Rectal smooth muscle tissue (tissue), 1 donor: ENCODE data around the gene MAP3K4.
"Not testable (repeated sequence)": the region's sequence is repeated elsewhere in the genome, so short reads cannot be mapped to it uniquely, and the experiment has no call there.

ENCODE experiments used
- H3K27ac ChIP-seq: one replicate; pipeline ENCODE4 v1.7.0; 2013; ENCODE audit warnings: low read depth, low read length, inconsistent platforms
- H3K27me3 ChIP-seq: one replicate; pipeline ENCODE4 v1.7.0; 2013; ENCODE audit warnings: low read length; ENCODE audit not compliant: control insufficient read depth, insufficient read depth
- H3K36me3 ChIP-seq: one replicate; pipeline ENCODE4 v1.7.0; 2013; ENCODE audit warnings: low read length; ENCODE audit not compliant: control insufficient read depth, insufficient read depth
- H3K4me1 ChIP-seq: one replicate; pipeline ENCODE4 v1.7.0; 2013; ENCODE audit warnings: low read length; ENCODE audit not compliant: control insufficient read depth, insufficient read depth
- H3K4me3 ChIP-seq: one replicate; pipeline ENCODE4 v1.7.0; 2013; ENCODE audit warnings: low read length
- H3K9ac ChIP-seq: one replicate; pipeline ENCODE4 v1.7.0; 2013; ENCODE audit warnings: low read length

Gene MAP3K4

GRCh38 chr6:161109366-161109765, 117.8 kb downstream of the MAP3K4 start:
- H3K4me3 ChIP-seq = no peak overlapping the region
- no peak overlapping the region for H3K27ac ChIP-seq
- peaks cover 38% of the 10 kb centered on the region for H3K36me3 ChIP-seq
- H3K27me3 ChIP-seq = no peaks in the 10 kb centered on the region
- no peaks in the 10 kb centered on the region for H3K4me1 ChIP-seq
- no peak overlapping the region for H3K9ac ChIP-seq

- no peak overlapping the region for H3K9ac ChIP-seq
- H3K36me3 ChIP-seq = peaks cover 38% of the 10 kb centered on the region
- no peak overlapping the region for H3K27ac ChIP-seq
- no peak overlapping the region for H3K4me3 ChIP-seq
- H3K27me3 ChIP-seq = no peaks in the 10 kb centered on the region
- H3K4me1 ChIP-seq = no peaks in the 10 kb centered on the region
Observed at GRCh38 chr6:161110028-161110779, 118.6 kb downstream of the MAP3K4 start.

- peaks cover 44% of the 10 kb centered on the region for H3K36me3 ChIP-seq
- H3K27ac ChIP-seq = no peak overlapping the region
- no peak overlapping the region for H3K9ac ChIP-seq
- no peaks in the 10 kb centered on the region for H3K4me1 ChIP-seq
- H3K27me3 ChIP-seq = no peaks in the 10 kb centered on the region
- H3K4me3 ChIP-seq = no peak overlapping the region
Observed at GRCh38 chr6:161111261-161111660, 119.7 kb downstream of the MAP3K4 start.

- Histone ChIP-seq H3K36me3 (peaks cover 25% of the 10 kb centered on the region), H3K4me1 (no peaks in the 10 kb centered on the region), H3K27me3 (no peaks in the 10 kb centered on the region), H3K4me3 (no peak overlapping the region), H3K9ac (no peak overlapping the region), H3K27ac (no peak overlapping the region)
Observed at GRCh38 chr6:161115468-161115867, 123.9 kb downstream of the MAP3K4 start.

- Histone ChIP-seq H3K36me3 (peaks cover 21% of the 10 kb centered on the region), H3K9ac (no peak overlapping the region), H3K27me3 (no peaks in the 10 kb centered on the region), H3K4me1 (no peaks in the 10 kb centered on the region), H3K27ac (no peak overlapping the region), H3K4me3 (no peak overlapping the region)
Observed at GRCh38 chr6:161116554-161116953, 125.0 kb downstream of the MAP3K4 start.

- H3K9ac ChIP-seq = no peak overlapping the region
- H3K4me3 ChIP-seq = no peak overlapping the region
- no peaks in the 10 kb centered on the region for H3K4me1 ChIP-seq
- no peak overlapping the region for H3K27ac ChIP-seq
- peaks cover 21% of the 10 kb centered on the region for H3K36me3 ChIP-seq
- no peaks in the 10 kb centered on the region for H3K27me3 ChIP-seq
Observed at GRCh38 chr6:161117308-161117707, 125.7 kb downstream of the MAP3K4 start.

GRCh38 chr6:161117942-161118341, 126.4 kb downstream of the MAP3K4 start:
- no peak overlapping the region for H3K4me3 ChIP-seq
- H3K27ac ChIP-seq = no peak overlapping the region
- H3K36me3 ChIP-seq = peaks cover 15% of the 10 kb centered on the region
- no peaks in the 10 kb centered on the region for H3K27me3 ChIP-seq
- no peaks in the 10 kb centered on the region for H3K4me1 ChIP-seq
- H3K9ac ChIP-seq = no peak overlapping the region

GRCh38 chr6:161123319-161123718, 131.8 kb downstream of the MAP3K4 start:
- H3K36me3 ChIP-seq, H3K9ac ChIP-seq, H3K27me3 ChIP-seq, H3K4me1 ChIP-seq, H3K4me3 ChIP-seq, H3K27ac ChIP-seq: not testable (repeated sequence)

- H3K27ac ChIP-seq = no peak overlapping the region
- no peaks in the 10 kb centered on the region for H3K27me3 ChIP-seq
- H3K9ac ChIP-seq = no peak overlapping the region
- no peaks in the 10 kb centered on the region for H3K4me1 ChIP-seq
- no peak overlapping the region for H3K4me3 ChIP-seq
- peaks cover 6% of the 10 kb centered on the region for H3K36me3 ChIP-seq
Observed at GRCh38 chr6:161125591-161125990, 134.0 kb downstream of the MAP3K4 start.

- Histone ChIP-seq H3K4me3 (no peak overlapping the region), H3K27me3 (no peaks in the 10 kb centered on the region), H3K27ac (no peak overlapping the region), H3K36me3 (peaks cover 4% of the 10 kb centered on the region), H3K4me1 (no peaks in the 10 kb centered on the region), H3K9ac (no peak overlapping the region)
Observed at GRCh38 chr6:161127071-161127740, 135.6 kb downstream of the MAP3K4 start.

GRCh38 chr6:161128230-161128629, 136.7 kb downstream of the MAP3K4 start:
- Histone ChIP-seq H3K27me3 (no peaks in the 10 kb centered on the region), H3K4me1 (no peaks in the 10 kb centered on the region), H3K9ac (no peak overlapping the region), H3K27ac (no peak overlapping the region), H3K36me3 (peaks cover 4% of the 10 kb centered on the region), H3K4me3 (no peak overlapping the region)

- no peaks in the 10 kb centered on the region for H3K4me1 ChIP-seq
Observed at GRCh38 chr6:161128680-161129196, 137.2 kb downstream of the MAP3K4 start.

GRCh38 chr6:161130541-161130940, 139.0 kb downstream of the MAP3K4 start:
- H3K27ac ChIP-seq = no peak overlapping the region
- H3K4me3 ChIP-seq = no peak overlapping the region
- H3K9ac ChIP-seq = no peak overlapping the region
- peaks cover 4% of the 10 kb centered on the region for H3K36me3 ChIP-seq
- no peaks in the 10 kb centered on the region for H3K27me3 ChIP-seq
- no peaks in the 10 kb centered on the region for H3K4me1 ChIP-seq

More at GRCh38 chr6:161128680-161129196, 137.2 kb downstream of the MAP3K4 start:
- H3K27ac ChIP-seq = no peak overlapping the region
- no peaks in the 10 kb centered on the region for H3K27me3 ChIP-seq
- peaks cover 4% of the 10 kb centered on the region for H3K36me3 ChIP-seq
- no peak overlapping the region for H3K4me3 ChIP-seq
- no peak overlapping the region for H3K9ac ChIP-seq
